Measurements from ENCODE around the gene PRLR. TPM values are rescaled to one million over a fixed set of nuclear protein-coding genes. Genes with fewer than 3 reads are reported as not detected.
A peak's percentile ranks its signal among the peaks of the same experiment; 100 is the strongest.

The PRLR gene
- total RNA-seq, 1 donor from 2014 or later: 13.3 TPM

DNA sequence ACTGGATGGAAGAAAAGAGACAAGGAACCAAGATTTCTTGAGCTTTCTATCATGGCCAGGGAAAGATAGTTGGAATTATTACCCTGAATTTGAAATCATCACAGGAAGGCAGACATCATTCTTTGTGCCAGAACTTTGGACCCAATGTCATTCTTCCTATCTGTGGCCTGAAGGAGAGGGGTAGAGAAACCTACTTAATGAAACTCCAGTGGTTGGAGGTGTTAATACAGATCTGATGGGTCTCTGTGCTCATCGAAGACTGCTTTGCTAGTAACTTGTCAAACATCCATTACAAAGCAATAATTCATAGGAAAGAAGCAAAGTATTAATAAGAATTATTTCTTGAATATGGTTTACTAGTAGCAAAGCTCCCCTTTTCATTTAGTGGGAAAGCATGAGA is 26.9 kb downstream of the PRLR start:
- H3K27ac ChIP-seq: no peak overlapping the region
- peaks cover 18% of the 10 kb centered on the region for H3K4me1 ChIP-seq
- no peaks in the 10 kb centered on the region for H3K27me3 ChIP-seq
- H3K4me3 ChIP-seq: no peak overlapping the region
- intact Hi-C loops (cut with DNase I): no loop called here
- no peaks in the 10 kb centered on the region for H3K36me3 ChIP-seq
- no peak for TF ChIP-seq POLR2AphosphoS5 (IDR thresholded peaks at IDR 0.05; ENCODE audit: insufficient read depth in 1 of 2, low read depth in 1 of 2)
- no peak for TF ChIP-seq POLR2A (IDR thresholded peaks at IDR 0.05)
- TF ChIP-seq, protein P1, sequence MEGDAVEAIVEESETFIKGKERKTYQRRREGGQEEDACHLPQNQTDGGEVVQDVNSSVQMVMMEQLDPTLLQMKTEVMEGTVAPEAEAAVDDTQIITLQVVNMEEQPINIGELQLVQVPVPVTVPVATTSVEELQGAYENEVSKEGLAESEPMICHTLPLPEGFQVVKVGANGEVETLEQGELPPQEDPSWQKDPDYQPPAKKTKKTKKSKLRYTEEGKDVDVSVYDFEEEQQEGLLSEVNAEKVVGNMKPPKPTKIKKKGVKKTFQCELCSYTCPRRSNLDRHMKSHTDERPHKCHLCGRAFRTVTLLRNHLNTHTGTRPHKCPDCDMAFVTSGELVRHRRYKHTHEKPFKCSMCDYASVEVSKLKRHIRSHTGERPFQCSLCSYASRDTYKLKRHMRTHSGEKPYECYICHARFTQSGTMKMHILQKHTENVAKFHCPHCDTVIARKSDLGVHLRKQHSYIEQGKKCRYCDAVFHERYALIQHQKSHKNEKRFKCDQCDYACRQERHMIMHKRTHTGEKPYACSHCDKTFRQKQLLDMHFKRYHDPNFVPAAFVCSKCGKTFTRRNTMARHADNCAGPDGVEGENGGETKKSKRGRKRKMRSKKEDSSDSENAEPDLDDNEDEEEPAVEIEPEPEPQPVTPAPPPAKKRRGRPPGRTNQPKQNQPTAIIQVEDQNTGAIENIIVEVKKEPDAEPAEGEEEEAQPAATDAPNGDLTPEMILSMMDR (IDR thresholded peaks at IDR 0.05): no peak
- H3K9me3 ChIP-seq: no peaks in the 10 kb centered on the region
- DNase-seq (ENCODE audit: extremely low spot score in 2 of 2): no peak

DNA sequence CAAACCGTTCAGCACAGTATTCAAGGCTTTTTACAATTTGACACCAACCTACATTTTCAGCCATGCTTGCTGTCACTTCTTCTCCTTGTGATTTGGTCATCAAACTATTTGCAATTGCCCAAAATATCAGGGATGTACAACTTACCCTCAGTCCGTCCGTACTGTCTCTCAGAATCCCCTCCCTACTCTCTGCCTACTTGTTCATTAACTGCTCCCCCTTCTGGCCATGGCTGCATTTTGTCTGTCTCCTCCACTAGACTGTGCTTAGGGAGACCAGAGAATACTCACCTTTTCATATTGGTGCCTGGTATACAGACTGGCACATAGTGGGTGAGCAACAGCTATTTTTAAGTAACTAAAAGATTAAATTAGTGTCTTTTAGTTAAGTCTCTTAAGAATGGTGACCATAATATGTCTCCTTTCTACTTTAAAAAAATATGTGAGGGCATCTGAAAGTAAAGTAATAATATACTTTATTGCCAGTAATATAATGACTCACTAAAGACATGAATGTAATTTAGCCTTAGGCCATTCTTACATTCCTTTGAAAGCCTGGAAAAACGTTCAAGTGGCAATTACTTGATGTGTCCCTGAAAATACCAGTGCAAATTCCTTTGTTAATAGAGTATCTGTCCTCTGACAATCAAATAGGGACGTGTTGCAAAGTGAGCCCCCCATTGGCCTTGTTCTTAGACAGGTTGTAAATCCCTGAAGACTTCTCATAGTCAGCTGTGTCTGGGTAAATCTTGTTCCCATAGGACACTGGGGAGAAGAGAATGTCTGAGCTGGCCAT is 27.8 kb downstream of the PRLR start:
- intact Hi-C loops (cut with DNase I): no loop called here
- H3K4me1 ChIP-seq: peaks cover 26% of the 10 kb centered on the region
- H3K4me3 ChIP-seq: no peak overlapping the region
- H3K27me3 ChIP-seq: no peaks in the 10 kb centered on the region
- no peaks in the 10 kb centered on the region for H3K9me3 ChIP-seq
- no peak overlapping the region for H3K27ac ChIP-seq
- DNase-seq (ENCODE audit: extremely low spot score in 2 of 2): no peak
- no peak for TF ChIP-seq POLR2A (IDR thresholded peaks at IDR 0.05)
- TF ChIP-seq, protein P1 (IDR thresholded peaks at IDR 0.05): no peak
- no peak for TF ChIP-seq POLR2AphosphoS5 (IDR thresholded peaks at IDR 0.05; ENCODE audit: insufficient read depth in 1 of 2, low read depth in 1 of 2)
- H3K36me3 ChIP-seq: no peaks in the 10 kb centered on the region

DNA sequence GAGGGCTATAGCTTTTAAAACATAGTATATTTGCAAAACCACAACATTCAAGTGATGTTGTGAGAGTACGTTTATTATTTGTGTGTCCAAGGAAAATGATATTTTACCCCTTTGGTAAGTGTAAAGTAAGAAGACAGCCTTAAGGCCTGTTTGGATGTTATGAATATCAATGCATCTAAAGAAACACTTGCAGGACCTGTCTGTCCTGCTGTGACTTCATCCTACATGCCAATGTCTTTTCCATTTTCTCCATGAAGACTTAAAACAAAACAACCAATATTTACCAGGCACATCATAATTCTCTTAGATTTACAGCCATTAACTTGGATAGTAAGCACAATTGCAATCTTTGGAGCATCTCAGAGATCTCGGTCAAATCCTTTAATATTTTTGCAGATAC is 29.0 kb downstream of the PRLR start:
- H3K4me1 ChIP-seq: peaks cover 30% of the 10 kb centered on the region
- no peaks in the 10 kb centered on the region for H3K36me3 ChIP-seq
- intact Hi-C loops (cut with DNase I): no loop called here
- TF ChIP-seq POLR2A (IDR thresholded peaks at IDR 0.05) (no peak), POLR2AphosphoS5 (IDR thresholded peaks at IDR 0.05; ENCODE audit: insufficient read depth in 1 of 2, low read depth in 1 of 2) (no peak)
- TF ChIP-seq, protein P1 (IDR thresholded peaks at IDR 0.05): no peak
- DNase-seq (ENCODE audit: extremely low spot score in 2 of 2): no peak
- no peak overlapping the region for H3K27ac ChIP-seq
- no peaks in the 10 kb centered on the region for H3K9me3 ChIP-seq
- H3K27me3 ChIP-seq: no peaks in the 10 kb centered on the region
- no peak overlapping the region for H3K4me3 ChIP-seq

DNA sequence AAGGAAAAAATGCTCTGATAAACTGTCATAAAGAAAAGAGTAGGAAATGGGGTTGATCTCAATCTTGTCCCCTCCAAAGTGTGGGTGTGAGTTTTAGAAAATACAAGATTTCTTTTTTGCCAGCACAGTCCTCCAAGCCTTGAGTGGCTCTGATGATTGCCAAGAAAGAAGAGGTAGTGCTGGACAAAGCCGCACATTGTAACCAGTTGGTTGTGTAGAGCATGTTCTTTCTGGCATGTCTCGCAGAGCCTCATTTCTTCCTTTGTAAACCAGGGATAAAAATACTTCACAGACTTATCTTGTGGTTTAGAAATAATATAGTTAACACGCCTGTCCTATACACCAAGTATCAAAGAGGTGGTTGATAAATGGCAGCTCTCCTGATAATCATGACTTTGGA is 30.4 kb downstream of the PRLR start:
- Histone ChIP-seq H3K27ac (no peak overlapping the region), H3K27me3 (no peaks in the 10 kb centered on the region), H3K4me1 (peaks cover 23% of the 10 kb centered on the region), H3K36me3 (no peaks in the 10 kb centered on the region), H3K9me3 (no peaks in the 10 kb centered on the region), H3K4me3 (no peak overlapping the region)
- DNase-seq (ENCODE audit: extremely low spot score in 2 of 2): no peak
- intact Hi-C loops (cut with DNase I): no loop called here
- TF ChIP-seq POLR2A (IDR thresholded peaks at IDR 0.05): no peak
- TF ChIP-seq POLR2AphosphoS5 (IDR thresholded peaks at IDR 0.05; ENCODE audit: insufficient read depth in 1 of 2, low read depth in 1 of 2): no peak
- TF ChIP-seq, protein P1 (IDR thresholded peaks at IDR 0.05): no peak

DNA sequence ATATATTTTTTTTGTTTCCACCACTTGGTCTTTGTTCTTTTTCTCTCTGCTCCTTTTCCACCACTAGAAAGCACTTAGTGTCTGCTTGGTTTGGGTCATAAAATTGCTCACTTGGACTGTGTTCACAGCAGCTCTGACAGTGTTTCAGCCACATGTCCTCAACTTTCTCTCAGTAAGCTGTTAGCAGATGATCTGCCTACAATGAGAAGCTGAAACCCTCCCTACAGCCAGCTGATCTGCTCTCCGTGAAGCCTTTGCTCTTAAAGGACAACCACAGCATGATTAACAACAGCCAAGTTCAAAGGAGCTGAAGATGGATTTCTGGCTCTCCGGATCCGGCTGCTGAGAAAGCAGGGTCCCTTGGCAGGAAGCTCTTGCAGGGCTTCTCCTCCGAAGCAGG is 31.6 kb downstream of the PRLR start:
- Histone ChIP-seq H3K36me3 (no peaks in the 10 kb centered on the region), H3K4me1 (peaks cover 28% of the 10 kb centered on the region), H3K27me3 (no peaks in the 10 kb centered on the region), H3K9me3 (no peaks in the 10 kb centered on the region), H3K4me3 (no peak overlapping the region), H3K27ac (peak overlapping the region; percentile 18)
- DNase-seq (ENCODE audit: extremely low spot score in 2 of 2): no peak
- intact Hi-C loops (cut with DNase I): no loop called here
- TF ChIP-seq POLR2A (IDR thresholded peaks at IDR 0.05): no peak
- TF ChIP-seq, protein P1 (IDR thresholded peaks at IDR 0.05): no peak
- TF ChIP-seq POLR2AphosphoS5 (IDR thresholded peaks at IDR 0.05; ENCODE audit: insufficient read depth in 1 of 2, low read depth in 1 of 2): no peak
